HG02870 (cell line): ENCODE measurements around the gene MME.
"Not testable (repeated sequence)": the region's sequence is repeated elsewhere in the genome, so short reads cannot be mapped to it uniquely, and the experiment has no call there.

Source experiments
- ATAC-seq: cut with Tn5 transposase; IDR thresholded peaks from one replicate; pipeline ENCODE4 v1.9.1; 2021; ENCODE audit warnings: mild to moderate bottlenecking, moderate library complexity; ENCODE audit not compliant: unreplicated experiment

Gene MME

GRCh38 chr3:155083313-155083905 is 3.3 kb downstream of the MME start:
- no peak for ATAC-seq

DNA sequence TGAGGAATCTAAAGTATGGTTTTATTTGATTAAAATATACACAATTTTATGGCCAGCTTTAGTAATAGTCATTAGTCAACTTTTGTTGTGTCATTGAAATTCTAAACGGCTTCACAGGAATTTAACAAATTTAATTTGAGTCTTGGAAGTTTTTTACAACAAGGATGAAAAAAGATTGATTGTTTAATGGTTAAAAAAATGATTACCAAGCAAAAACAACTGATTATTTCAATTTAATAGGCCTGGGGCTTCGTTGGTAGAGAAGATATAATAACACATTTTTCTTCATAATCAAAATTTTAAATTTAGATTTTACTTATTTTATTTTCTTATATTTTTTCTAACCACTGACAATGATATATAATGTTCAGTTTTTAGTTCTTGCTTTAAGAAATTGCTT is 4.4 kb downstream of the MME start:
- no peak for ATAC-seq

- no peak for ATAC-seq
Measured at GRCh38 chr3:155086051-155086450, 5.9 kb downstream of the MME start.

DNA sequence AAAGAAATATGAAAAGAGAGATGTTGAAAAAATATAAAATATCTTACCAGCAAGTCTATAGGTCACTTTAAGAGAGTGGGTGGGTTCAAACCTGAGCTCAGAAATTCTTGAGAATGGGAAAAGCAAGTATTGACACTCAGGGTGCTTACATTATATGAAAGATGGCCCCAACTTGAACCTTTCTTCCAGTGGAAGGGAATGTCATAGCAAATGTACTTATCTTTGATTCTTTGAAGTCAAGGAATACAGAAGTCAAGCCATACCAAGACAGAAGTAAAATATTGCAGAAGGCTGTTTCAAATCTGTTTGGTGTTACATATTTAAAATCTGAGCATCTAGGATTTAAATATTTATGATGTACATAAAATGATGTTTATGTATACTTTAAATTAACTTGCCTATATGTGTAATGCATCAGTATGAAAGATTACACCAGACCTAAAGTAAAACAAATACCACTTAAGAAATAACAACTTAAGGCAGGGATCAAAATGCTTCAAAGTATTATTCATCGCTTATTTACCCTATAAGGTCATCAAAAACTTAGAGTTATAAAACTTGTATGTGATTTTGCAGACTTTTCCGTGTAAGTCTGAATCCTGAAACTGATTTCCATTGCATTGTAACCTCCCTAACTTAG is 8.7 kb downstream of the MME start:
- no peak for ATAC-seq

DNA sequence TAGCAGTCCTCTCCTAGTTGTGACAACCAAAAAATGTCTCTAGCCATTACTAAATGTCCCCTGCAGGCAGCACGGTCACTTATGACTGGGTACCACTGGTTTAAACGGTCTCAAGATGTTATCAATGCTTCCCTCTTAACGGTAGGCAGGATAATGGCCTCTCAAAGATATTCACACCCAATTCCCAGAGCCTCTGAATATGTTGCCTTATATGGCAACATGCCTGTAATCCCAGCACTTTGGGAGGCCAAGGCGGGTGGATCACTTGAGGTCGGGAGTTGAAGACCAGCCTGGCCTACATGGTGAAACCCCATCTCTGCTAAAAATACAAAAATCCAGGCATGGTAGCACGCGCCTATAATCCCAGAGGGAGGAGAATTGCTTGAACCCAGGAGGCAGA is 9.4 kb downstream of the MME start:
- no peak for ATAC-seq

GRCh38 chr3:155093261-155093660 is 13.1 kb downstream of the MME start:
- ATAC-seq, result no peak

- no peak for ATAC-seq
Measured at GRCh38 chr3:155096303-155097008, 16.3 kb downstream of the MME start.

- ATAC-seq, result no peak
Measured at GRCh38 chr3:155097009-155097349, 16.9 kb downstream of the MME start.

GRCh38 chr3:155101398-155101797 is 21.3 kb downstream of the MME start:
- ATAC-seq, result no peak

- ATAC-seq, result no peak
Measured at GRCh38 chr3:155102329-155102728, 22.2 kb downstream of the MME start.

- ATAC-seq, result no peak
Measured at GRCh38 chr3:155103686-155104085, 23.6 kb downstream of the MME start.

DNA sequence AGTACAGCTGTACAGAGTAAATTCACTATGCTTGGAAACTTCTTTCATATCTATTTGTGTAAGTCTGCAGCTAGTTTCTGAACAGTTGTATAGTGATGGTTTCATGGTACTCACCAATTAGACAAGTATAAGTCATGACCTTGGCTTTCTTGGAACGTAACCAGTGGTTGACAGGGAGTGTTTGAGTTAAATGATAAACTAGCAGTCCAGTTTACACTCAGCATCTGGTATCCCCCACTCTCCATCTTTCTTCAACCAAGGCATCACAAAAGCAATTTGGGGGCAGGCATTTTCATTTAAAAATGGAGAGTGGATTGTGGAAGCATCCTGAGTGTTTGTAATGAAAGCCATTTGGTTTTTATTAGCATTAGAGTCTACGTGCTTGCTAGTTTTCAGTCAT is 26.0 kb downstream of the MME start:
- ATAC-seq, result no peak

DNA sequence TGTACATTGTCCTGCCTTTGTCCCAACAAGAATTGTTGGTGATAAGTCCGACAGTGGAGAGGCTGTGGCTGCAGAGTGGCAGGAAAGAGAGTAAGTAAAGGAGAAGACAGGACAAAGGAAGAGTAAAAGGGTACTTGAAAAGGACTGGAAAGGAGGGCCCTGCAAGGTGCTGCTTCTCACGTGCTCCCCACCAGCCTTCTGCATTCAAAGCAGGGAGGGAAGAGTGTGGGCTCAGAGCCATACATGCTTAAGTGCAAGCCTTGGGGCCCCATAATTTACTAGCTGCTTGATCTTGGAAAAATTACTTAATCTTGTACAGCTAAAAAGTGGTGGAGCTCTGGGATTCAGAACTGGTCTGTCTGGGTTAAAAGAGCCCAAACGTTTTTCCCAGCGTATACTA is 29.9 kb downstream of the MME start:
- no peak for ATAC-seq

GRCh38 chr3:155110996-155111901 is 31.1 kb downstream of the MME start:
- no peak for ATAC-seq

DNA sequence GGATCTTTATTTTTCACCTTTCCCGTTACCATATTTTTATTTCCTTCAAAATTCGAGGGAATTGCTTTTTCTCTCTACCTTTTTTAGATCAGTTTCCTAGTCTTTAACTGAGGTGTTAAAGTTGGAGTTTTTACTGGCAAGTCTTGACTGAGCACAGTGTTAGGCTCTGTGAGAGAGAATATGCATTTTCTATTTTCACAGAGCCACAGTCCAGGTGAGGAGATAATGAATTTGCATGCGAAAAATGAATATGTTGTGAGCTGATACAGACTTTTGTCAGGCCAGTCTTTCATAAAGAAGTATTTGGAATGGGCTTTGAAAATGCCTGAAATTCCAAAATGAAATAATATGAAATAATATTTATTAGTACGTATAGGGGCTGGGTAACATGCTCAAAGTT is 31.9 kb downstream of the MME start:
- ATAC-seq, result no peak

GRCh38 chr3:155112661-155113389 is 32.7 kb downstream of the MME start:
- ATAC-seq, result no peak

DNA sequence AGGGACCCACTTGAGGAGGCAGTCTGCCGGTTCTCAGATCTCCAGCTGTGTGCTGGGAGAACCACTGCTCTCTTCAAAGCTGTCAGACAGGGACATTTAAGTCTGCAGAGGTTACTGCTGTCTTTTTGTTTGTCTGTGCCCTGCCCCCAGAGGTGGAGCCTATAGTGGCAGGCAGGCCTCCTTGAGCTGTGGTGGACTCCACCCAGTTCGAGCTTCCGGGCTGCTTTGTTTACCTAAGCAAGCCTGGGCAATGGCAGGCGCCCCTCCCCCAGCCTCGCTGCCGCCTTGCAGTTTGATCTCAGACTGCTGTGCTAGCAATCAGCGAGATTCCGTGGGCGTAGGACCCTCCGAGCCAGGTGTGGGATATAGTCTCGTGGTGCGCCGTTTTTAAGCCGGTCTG is 44.6 kb downstream of the MME start:
- ATAC-seq, result not testable (repeated sequence)

DNA sequence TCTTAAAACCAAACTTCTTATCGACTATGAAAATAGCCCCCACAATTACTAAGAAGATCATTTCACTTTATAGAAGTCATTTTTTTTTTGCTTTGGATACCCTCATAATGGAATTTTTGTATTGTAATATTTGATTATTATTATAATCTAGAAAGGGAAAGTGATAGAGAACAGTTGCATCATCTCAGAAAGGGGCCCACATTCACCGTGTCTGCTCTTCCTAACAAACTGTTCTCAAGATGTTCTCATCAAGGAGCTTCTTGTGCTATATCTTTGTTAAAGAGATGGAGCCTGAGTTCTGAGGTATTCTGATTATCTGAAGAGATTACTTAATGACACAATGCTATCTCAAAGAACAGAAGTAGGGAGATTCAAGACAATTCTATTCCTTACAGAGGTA is 49.3 kb downstream of the MME start:
- ATAC-seq, result no peak

- ATAC-seq, result no peak
Measured at GRCh38 chr3:155130001-155130400, 49.9 kb downstream of the MME start.

DNA sequence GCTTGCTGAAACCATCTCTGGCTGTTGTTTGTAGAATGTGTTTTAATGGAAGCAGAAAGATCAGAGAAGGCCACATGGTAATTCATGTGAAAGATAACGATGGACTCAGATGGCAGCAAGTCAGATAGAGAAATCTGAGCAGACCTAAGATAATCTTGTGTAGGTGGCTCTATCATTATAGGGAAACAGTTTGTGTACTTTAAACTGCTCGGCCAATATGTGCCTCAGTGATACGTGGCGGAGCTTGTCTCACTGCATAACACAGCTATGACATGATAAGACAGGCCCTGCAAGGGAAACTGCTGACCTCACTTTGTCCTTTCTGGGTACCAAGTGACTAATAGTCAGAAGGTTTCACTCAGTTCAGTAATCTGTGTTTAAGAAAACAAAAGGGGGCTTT is 51.0 kb downstream of the MME start:
- peak; percentile 98 for ATAC-seq

DNA sequence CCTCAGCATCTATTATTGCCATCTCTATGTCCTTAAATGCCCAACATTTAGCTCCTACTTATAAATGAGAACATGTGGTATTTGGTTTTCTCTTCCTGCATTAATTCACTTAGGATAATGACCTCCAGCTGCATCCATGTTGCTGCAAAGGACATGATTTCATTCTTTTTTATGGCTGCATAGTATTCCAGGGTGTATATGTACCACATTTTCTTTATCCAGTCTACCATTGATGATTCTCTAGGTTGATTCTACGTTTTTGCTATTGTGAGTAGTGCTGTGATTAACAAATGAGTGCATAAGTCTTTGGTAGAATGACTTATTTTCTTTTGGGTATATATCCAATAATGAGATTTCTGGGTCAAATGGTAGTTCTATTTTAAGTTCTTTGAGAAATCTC is 54.2 kb downstream of the MME start:
- ATAC-seq, result not testable (repeated sequence)
